Measurements from ENCODE around the gene ZNF148.
"Not testable (repeated sequence)": the region's sequence is repeated elsewhere in the genome, so short reads cannot be mapped to it uniquely, and the experiment has no call there.

The ZNF148 gene, protein sequence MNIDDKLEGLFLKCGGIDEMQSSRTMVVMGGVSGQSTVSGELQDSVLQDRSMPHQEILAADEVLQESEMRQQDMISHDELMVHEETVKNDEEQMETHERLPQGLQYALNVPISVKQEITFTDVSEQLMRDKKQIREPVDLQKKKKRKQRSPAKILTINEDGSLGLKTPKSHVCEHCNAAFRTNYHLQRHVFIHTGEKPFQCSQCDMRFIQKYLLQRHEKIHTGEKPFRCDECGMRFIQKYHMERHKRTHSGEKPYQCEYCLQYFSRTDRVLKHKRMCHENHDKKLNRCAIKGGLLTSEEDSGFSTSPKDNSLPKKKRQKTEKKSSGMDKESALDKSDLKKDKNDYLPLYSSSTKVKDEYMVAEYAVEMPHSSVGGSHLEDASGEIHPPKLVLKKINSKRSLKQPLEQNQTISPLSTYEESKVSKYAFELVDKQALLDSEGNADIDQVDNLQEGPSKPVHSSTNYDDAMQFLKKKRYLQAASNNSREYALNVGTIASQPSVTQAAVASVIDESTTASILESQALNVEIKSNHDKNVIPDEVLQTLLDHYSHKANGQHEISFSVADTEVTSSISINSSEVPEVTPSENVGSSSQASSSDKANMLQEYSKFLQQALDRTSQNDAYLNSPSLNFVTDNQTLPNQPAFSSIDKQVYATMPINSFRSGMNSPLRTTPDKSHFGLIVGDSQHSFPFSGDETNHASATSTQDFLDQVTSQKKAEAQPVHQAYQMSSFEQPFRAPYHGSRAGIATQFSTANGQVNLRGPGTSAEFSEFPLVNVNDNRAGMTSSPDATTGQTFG

DNA sequence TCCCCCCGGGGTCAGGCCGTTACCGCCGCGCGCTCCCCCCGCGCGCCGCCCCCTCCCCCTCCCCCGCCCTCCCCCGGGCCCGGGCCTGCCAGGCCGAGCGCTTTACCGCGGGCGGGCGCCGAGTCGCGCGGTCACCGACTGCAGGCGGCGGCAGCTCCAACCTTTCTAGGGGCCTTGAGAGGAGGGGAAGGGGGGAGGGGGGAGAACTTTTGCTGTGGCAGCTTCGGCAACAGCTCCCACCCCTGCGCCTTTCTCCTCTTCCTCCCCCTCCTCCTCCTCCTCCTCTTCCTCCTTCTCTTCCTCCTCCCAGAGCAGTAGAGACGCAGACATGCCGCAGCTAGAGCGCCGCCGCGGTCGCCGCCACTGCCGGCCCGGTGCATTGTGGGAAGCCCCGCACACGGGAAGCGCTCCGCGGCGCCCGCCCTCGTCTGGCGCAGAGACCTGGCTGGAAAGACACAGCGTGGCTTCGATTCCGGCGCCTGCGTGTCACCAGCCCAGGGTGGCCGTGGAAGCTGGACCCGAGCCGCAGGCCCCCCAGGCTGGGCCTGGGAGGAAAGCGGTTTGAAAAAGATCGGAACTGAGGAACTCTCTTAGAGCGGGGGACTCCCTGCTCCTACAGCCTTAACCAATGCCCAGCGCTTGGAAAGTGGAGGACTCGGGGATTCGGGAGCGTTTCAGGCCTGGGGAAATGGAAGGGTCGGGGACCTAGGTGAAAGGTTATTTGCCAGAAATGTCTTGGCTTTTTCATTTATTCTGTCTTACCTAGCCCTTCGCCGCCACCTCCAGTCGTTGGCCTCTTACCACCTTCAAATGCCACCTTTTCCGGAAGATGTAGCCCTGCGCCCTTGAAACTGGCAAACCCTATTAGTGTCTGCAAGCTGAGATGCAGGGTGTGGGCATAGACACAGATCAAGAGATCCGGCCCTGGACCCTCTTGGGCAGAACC lies at the start of gene ZNF148:
ZNF148 (minus strand) TSS at position 330 of the 946 bp plus-strand sequence. CDS start 61,685 bp downstream, outside the sequence.
- DNase-seq: peak; percentile 93

DNA sequence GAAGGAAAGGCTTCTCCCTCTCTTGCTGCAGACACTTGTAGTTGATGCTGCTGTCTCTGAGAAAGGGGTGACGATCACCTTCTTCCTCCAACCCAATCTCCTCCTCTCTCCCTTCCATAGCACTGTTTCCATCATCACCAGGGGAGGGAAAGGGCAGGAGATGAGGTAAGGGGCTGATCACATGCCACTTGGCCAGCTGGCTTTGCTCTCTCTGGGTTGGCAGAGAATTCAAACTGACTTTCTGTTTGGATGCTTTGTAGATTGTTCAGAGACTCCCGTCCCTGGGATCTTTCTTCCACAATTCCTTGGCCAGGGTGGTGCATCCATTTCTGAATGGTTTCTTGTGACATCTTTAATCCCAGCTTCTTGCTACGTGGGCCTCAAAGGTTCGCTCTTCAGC lies 43.2 kb upstream of the ZNF148 start:
- no peak for DNase-seq

DNA sequence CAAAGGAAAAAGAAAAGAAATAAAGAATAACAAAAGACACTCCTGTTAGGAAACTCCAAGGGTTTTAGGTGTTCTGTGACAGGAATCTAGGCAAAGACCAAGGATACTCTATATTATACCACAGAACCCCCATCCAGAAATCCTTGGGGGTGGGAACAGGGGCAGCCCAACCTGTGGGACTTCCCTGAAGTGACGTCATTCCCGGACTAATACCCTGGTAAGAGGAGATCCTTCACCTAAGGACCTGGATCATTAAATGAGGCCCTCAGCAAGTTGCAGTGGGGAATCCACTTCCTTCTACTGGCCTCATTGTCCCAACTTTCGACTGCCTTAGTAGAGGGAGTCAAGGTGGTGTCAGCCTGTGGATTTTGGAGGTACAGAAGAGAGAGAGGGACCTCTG lies 41.1 kb upstream of the ZNF148 start:
- DNase-seq: no peak

DNA sequence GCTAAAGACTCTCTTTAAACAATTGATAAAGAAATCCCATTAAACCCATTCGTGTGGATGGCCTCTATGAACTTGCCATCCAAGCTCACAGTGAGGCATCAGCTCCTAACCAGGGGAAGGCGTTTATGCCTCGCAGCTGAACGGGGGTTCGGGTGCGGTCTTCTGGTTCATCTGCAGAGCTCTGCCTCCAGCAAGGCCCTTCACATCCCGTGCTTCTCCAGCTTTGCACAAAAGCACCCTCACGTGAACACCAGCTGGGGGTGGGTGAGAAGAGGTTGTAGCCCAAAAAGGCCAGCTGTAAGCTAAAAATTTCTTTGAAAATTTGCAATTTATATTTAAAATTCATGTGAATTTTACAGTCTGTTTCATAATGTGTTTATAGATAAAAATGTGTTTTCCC lies 39.5 kb upstream of the ZNF148 start:
- DNase-seq: no peak

DNA sequence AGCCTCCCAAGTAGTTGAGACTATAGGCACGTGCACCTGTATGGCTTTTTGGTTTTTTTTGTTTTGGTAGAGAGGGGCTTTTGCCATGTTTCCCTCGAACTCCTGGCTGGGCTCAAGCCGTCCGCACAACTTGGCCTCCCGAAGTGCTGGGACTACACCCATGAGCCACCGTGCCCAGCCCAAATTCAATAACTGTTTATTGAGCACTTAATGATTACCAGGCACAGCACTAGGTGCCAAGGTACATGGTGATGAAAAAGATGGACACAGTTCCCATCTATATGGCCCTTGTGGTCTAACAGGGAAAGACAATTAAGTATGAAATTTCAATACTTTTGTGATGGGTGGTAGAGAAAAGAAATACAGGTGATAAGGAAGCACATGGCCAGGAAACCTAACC lies 35.8 kb upstream of the ZNF148 start:
- DNase-seq: no peak

DNA sequence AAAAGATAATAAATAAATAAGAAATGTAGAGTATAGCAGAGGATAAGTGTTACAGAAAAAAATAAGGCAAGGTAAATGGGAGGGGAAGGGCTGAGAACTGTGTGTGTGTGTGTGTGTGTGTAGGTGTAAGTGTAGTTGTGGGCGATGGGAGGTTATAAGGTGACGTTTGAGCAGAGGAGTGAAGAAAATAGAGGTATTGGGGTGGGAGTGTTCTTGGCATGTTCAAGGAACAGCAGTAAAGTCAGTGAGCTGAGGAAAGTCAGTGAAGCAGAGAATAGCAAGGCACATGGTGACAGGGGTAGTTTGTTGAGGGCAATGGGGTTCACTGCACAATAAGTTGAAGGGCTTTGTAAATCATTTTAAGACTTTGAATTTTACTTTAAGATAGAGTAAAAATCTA lies 30.9 kb upstream of the ZNF148 start:
- no peak for DNase-seq

DNA sequence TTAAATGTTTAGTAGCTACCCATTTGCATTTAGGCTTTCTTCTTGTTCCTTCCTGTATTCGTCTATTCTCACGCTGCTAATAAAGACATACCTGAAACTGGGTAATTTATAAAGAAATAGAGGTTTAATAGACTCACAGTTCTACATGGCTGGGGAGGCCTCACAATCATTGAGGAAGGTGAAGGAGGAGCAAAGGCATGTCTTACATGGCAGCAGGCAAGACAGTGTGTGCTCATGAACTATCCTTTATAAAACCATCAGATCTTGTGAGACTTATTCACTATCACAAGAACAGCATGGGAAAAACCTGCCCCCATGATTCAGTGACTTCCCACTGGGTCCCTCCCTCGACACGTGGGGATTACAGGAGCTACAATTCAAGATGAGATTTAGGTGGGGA lies 30.4 kb upstream of the ZNF148 start:
- not testable (repeated sequence) for DNase-seq

DNA sequence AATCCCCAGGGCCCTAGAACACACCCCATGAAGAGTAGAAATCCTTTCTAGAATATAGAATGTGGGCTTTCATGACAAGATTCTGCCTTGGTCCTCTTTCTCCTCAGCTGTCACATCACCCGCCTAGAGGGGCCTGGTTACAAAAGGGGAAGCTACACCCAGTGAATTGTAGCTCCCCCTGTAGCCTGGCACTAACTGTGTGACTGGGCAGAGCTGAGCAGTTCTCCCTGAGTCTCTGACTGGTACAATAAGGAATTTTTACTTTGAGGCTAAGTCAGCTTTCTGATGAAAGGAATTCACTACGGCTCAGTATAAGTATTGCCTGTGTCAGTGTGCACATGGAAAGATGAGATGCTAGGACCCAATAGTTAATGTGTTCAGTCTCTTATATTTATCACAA lies 28.7 kb upstream of the ZNF148 start:
- no peak for DNase-seq

DNA sequence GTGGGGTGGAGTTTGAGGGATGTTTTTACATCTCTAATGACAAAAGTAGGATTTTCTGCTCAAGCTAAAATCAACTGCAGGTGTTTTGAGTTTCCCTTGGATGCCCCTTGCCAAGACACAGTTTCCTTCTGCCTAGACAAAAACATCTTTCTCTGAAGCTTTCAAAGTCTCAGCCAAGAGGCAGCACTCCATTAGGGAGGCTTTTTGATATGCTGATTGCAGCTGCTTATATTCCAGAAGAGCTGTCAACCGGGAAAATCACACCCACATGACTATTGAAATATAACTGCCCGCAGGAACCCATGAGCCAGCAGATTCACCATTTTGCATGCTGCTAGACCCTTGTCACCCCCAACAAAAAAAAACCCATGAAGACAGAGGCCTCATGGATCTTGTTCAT lies 27.5 kb upstream of the ZNF148 start:
- no peak for DNase-seq

DNA sequence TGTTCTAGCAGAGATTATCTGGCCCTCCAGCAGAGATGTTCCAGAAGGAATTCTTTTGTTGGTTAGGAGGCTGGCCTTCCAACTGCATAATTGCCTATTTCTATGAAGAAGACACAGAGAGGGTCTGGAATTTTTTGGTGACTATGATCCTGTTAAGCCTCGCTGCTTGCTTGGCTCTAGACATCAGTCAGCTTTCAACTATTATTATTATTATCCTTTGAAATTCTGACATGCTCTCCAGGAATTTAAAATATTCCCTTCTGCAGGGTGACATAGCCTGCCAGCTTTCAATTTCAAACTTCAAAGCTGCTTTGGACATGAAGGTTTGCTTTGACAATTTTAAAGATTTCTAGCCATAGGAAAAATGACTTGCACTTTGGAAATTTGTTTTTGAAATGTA lies 26.3 kb upstream of the ZNF148 start:
- DNase-seq: no peak

DNA sequence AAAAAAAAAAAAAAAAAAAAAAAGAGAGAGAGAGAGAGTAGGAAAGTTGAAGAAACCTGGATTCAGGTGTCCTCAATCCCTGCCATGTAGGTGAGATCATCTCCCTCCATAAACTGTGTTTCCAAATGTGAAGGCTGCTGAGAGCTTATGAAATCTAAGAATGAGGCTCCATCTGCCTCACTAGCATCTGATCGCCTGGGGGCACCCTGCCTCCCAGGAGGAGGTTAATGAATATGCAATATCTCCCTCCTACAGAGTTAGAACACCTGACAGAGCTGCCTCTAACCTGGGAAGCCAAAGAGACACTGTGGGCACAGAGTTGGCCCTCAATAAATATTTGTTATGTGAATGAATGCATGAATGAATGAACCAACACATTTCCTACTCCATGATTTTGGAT lies 23.8 kb upstream of the ZNF148 start:
- peak; percentile 92 for DNase-seq

DNA sequence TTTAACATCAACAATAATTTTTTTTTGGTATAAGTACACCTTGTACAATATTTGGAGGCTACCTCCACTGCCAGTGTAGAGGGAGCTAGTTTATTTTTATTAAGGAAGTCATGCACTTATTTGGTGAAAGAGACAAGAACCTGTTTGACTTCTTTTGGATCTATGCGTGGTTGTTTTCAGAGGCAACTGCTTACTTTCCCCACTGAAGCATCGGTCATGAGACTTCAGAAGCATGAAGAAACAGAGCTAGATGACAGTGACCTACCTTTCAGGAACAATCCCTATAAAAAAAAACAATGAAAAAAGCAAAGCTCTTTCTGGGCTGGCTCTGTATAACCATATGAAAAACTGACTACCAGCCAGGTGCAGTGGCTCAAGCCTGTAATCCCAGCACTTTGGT lies 20.0 kb upstream of the ZNF148 start:
- DNase-seq: no peak

DNA sequence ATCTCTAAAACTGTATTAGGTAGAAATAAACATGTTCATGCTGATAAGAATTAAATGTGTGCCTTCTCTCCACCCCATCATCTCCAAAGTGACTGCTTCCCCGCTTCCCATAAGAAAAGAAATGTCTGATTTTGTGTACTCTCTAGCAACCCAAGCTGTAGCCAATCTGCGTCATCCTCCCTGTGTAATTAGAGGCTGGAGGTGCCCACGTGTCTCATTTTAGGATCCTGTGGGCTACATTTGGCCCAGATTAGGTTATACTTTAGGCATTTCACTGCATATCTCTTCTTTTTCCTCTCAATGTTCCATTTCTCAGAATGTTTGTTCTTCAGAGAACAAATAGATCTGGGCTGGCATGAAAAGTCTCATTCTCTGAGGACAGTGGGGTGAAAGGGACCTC lies 19.3 kb upstream of the ZNF148 start:
- no peak for DNase-seq

DNA sequence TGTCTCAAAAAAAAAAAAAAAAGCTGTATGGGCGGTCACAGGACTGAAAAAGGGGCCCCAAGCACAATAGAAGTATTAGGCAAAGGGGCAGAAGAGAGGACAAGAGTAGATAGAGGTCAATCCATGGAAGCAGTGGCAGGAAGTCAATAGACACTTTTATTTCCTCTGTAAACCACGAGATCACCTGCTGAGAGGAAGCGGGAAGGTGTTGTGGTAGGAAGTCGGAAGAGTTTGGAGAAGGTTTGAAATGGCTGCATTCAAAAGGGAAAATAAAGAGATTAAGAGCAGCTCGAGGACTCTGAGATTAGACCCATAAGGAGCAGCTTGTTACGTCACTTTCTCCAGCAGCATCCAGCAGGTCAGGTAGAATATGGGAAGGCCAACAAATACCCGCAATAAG lies 14.2 kb upstream of the ZNF148 start:
- no peak for DNase-seq

DNA sequence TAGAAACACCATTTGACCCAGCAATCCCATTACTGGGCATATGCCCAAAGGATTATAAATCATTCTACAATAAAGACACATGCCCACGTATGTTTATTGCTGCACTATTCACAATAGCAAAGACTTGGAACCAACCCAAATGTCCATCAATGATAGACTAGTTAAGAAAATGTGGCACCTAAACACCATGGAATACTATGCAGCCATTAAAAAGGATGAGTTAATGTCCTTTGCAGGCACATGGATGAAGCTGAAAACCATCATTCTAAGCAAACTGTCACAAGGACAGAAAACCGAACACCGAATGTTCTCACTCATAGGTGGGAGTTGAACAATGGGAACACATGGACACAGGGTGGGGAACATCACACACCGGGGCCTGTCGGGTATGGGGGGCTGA lies 13.2 kb upstream of the ZNF148 start:
- DNase-seq: not testable (repeated sequence)

DNA sequence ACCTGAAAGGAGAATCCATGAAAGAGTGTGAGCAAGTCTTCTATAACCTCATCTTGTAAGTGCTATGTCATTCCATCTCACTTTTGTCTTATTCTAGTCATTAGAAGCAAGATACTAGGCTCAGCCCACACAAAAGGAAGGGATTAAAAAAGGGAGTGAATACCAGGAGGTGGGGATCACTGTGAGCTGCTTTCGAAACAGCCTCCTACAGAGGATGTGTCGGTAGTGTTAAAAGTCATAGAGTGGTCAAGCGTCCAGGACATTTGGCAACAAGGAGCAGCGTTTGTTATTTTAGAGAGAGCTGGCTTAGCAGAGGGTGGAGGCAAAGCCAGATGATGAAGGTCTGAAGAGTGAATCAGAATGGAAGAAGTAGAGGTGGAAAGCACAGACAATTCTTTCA lies 11.7 kb upstream of the ZNF148 start:
- DNase-seq: no peak

DNA sequence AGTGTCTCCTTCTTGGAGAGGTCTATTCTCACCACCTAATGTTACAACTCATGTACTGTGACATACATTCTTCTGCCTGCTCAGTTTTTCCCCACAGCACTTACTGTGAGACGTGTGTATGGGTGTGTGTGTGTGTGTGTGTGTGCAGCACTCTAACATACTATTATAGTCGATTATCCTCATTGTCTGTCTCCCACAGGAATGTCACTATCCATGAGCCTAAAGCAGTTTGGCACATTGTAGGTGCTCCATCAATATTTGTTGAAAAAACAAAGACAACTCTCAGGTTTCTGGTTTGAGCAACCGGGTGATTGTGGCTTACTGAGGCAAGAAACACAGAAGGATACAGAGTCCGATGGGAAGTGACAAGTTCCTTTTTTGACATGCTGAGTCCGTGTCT lies 8.6 kb upstream of the ZNF148 start:
- peak; percentile 34 for DNase-seq

DNA sequence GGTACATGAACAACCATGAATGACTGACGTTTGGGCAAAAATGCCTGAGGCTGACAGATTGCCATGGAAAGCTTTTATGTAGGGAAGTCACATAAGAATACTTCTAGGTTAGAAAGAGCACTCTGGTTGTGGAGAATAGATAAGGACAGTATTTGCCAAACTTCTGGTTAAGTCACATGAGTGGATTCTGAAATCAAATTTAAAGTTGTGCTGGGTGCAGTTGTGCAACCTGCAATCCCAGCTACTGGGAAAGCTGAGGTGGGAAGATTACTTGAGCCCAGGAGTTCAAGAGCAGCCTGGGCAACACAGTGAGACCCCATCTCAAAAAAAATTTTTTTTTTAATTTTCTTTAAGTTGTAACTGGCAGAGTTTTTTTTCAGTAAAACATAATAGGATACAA lies 7.2 kb upstream of the ZNF148 start:
- DNase-seq: no peak

DNA sequence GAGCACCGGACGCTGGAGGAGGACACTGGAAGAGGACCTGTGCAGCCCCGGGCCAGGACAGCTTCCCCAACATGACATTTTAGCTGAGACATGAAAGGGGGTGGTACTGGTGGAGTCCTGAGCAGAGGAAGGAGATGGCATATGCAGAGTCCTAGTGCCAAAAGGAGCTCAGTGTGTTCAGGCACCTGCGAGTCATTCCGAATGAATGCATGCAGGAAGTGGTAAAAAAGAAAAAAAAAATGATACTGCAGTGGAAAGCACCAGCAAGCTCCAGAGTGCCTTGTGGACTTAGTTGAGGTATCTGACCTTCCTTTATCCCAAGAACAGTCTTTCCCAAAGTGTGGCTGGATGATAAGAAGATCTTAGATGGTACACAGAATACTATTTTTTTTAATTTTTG lies 6.6 kb upstream of the ZNF148 start:
- no peak for DNase-seq

DNA sequence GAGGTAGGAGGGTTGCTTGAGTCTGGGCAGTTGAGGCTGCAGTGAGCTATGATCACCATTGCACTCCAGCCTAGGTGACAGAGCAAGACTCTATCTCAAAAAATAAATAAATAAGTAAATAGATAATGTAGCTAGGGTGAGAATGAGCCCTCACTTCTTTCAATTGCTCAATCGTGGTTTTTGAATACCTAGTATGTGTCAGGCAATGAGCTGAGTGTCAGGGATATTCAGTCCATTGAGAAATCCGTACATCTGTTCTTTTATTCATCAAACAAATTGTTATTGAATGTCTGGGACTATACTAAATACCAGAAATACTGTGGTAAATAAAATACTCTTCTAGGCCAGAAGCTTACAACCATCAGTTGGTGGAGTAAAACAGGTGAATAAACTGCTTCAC lies 6.2 kb upstream of the ZNF148 start:
- DNase-seq: no peak

DNA sequence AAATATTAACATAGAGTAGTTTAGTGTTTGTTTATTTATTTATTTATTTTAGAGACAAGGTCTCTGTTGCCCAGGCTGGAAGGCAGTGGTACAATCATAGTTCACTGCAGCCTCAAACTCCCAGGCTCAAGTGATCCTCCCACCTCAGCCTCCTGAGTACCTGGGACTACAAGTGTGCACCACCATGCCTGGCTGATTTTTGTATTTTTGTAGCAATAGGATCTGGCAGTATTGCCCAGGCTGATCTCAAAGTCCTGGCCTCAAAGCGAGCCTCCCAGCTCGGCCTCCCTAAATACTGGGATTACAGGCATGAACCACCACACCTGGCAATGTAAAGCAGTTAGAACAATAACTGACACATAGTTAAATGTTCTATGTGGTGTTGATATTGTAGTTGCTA lies 4.4 kb upstream of the ZNF148 start:
- no peak for DNase-seq

DNA sequence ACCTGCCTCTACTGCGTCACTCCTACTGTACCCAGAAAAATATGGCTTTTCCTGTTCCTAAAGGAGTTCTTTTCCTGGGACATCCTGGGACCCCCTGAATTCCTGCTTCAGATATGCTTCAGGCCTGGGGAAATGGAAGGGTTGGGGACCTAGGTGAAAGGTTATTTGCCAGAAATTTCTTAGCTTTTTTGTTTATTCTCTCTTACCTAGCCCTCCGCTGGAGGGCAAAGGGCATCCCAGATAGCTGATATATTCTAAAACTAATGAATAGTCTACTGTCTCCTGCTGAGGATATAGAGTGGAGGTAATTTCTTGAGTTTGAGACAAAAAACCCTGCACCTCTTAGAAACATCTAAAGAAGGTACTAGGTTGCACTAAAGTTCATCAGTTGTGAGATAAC lies 3.6 kb upstream of the ZNF148 start:
- DNase-seq: no peak

DNA sequence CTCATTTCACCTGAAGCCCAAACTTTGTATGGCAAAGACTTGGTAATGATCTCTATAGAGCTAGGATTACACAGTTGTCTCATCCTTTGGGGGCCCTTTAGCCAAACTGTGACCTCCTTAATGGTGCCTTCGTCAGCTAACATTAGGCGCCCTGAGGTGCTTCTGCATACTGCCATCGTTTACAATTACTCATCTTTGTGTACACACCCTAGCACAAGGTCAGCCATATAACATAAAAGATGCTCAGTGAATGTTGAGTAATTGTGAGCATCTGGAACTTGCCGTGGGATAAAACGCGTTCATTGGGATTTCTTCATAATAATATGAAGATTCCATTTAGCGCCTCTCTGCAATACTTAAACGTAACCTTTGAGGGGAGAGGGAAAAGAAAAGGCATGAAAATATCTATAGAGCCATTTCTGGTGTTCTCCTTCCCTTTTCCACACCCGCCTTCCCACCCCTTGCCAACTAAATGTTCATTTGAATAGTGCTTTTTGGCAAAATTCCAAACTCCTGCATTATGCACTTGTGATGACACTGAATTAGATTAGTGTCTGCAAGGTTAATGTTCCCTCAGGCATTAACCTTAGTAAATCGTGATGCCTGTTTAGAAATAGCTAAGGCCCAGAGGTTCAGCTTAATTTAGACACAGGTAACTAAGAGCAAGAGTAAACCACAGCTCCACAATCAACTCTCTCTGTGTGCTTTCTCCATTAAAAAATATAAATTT lies 990 bp upstream of the ZNF148 start:
- DNase-seq: peak; percentile 94
